PC-3 (cell line): ENCODE results near the gene PRKN. TPM values are rescaled to one million over a fixed set of nuclear protein-coding genes. Genes with fewer than 3 reads are reported as not detected.

Experiments
- ATAC-seq: fragments of 200-7000 bp; cut with Tn5 transposase; 2 replicates; pipeline ENCODE4 v1.9.1; 2020; ENCODE audit warnings: mild to moderate bottlenecking, moderate library complexity
- BruUV-seq: library from RNA; stranded (reverse); fragments of 400-500 nt; replicated peaks from 2 replicates; lab custom pipeline; 2021; lab: Mats Ljungman, UMichigan
- CTCF ChIA-PET: fragments of 300-600 bp; sonication (Branson Sonifier 250); formaldehyde crosslinking; loops from one replicate; lab custom pipeline; 2022; ENCODE audit warnings: antibody characterized with exemption; lab: Charles Lee
- POLR2A ChIA-PET: fragments of 300-600 bp; sonication (Branson Sonifier 250); formaldehyde crosslinking; loops from one replicate; lab custom pipeline; 2022; ENCODE audit warnings: antibody characterized with exemption; ENCODE audit not compliant: unreplicated experiment; lab: Charles Lee
- DNase-seq: peaks from one replicate; pipeline ENCODE4 v3.0.0-alpha.2; 2015
- H2AFZ ChIP-seq: fragments of 300-600 bp; sonication (generic); 2 replicates; pipeline ENCODE4 v1.6.0; 2016; ENCODE audit warnings: antibody characterized with exemption, low read length
- H3F3A ChIP-seq: fragments of 300-600 bp; sonication (generic); one replicate; pipeline ENCODE4 v1.6.0; 2017; ENCODE audit warnings: antibody characterized with exemption, low read length, control low read depth, mild to moderate bottlenecking; ENCODE audit not compliant: unreplicated experiment
- H3K27ac ChIP-seq: fragments of 300-600 bp; sonication (generic); 2 replicates; pipeline ENCODE4 v1.5.1; 2016; ENCODE audit warnings: mild to moderate bottlenecking, low read length
- H3K27me3 ChIP-seq: fragments of 300-600 bp; sonication (generic); 2 replicates; pipeline ENCODE4 v1.6.1; 2016; ENCODE audit warnings: low read length, mixed read lengths
- H3K36me3 ChIP-seq: fragments of 300-600 bp; sonication (generic); 2 replicates; pipeline ENCODE4 v1.6.1; 2016; ENCODE audit warnings: low read depth, mixed run types, low read length, mixed read lengths
- H3K4me1 ChIP-seq: fragments of 300-600 bp; sonication (generic); 2 replicates; pipeline ENCODE4 v1.5.1; 2016; ENCODE audit warnings: low read length; ENCODE audit not compliant: insufficient read depth
- H3K4me2 ChIP-seq: fragments of 300-600 bp; sonication (generic); 2 replicates; pipeline ENCODE4 v1.6.0; 2016; ENCODE audit warnings: low read length
- H3K4me3 ChIP-seq: fragments of 300-600 bp; sonication (generic); 2 replicates; pipeline ENCODE4 v1.5.1; 2016; ENCODE audit warnings: mild to moderate bottlenecking, low read length, mixed read lengths
- H3K79me2 ChIP-seq: fragments of 300-600 bp; sonication (generic); 2 replicates; pipeline ENCODE4 v1.6.1; 2017; ENCODE audit warnings: low read length, mixed read lengths
- H3K9ac ChIP-seq: fragments of 300-600 bp; sonication (generic); 2 replicates; pipeline ENCODE4 v1.6.0; 2016; ENCODE audit warnings: mild to moderate bottlenecking, low read length
- H3K9me2 ChIP-seq: fragments of 300-600 bp; sonication (generic); replicated peaks from 2 replicates; pipeline ENCODE4 v1.6.1; 2016; ENCODE audit warnings: mixed run types, low read length, mixed read lengths
- H3K9me3 ChIP-seq: fragments of 300-600 bp; sonication (generic); 2 replicates; pipeline ENCODE4 v1.6.1; 2016; ENCODE audit warnings: low read length, mixed read lengths
- H4K20me1 ChIP-seq: fragments of 300-600 bp; sonication (generic); 2 replicates; pipeline ENCODE4 v1.6.1; 2016; ENCODE audit warnings: low read length, mixed read lengths
- EZH2 ChIP-seq: fragments of 300-600 bp; sonication (generic); IDR thresholded peaks from one replicate; pipeline ENCODE4 v1.6.1; 2017; ENCODE audit warnings: antibody characterized with exemption, mild to moderate bottlenecking, low read length; ENCODE audit not compliant: unreplicated experiment
- EZH2phosphoT487 ChIP-seq: fragments of 300-600 bp; sonication (generic); IDR thresholded peaks from 2 replicates; pipeline ENCODE4 v1.6.1; 2018; ENCODE audit warnings: mild to moderate bottlenecking, antibody characterized with exemption, low read length, borderline replicate concordance
- intact Hi-C: fragments of 100-400 bp; cut with micrococcal nuclease; formaldehyde crosslinking; loops from 2 replicates; pipeline ENCODE4 v1.9.0; 2023
- total RNA-seq: library from RNA; depleted of rRNA; stranded (reverse); fragments of >200 nt; gene quantifications from 2 replicates; pipeline ENCODE4 v1.2.3, GENCODE V29; 2014
- TF ChIP-seq, protein P1 (sequence below): fragments of 300-600 bp; sonication (generic); conservative IDR thresholded peaks from 2 replicates; pipeline ENCODE4 v1.5.1; 2017; ENCODE audit warnings: antibody characterized with exemption, low read depth, mild to moderate bottlenecking, low read length

The PRKN gene
- total RNA-seq, 1 experiment from 2014 or later: not detected

DNA sequence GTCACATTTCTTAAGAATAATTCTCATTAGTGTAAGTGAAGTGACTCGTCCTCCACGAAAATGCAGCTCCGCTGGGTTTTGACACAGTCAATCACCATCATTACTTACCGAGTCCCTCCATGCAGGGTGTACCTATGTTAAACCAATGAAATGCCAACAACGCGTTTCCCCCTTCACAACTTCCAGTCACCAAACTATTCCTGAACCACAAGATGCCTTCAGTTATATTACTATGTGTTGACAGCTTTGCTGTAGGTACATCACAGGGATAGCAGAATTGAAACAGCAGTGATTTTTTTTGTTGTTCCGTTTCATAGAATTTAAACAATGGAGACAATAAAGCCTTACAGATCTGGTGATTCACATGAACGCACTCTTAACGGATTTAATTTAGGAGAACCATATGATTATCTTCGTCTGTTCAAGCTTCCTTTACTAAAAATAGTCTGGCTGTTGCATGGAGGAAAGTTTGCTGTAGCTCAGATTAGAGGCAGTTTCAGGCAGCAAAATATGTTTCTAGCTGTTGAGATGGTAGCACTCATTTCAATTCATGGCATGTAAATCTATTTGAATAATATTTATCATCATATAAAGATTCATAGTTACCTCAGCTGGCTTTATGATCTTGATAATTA lies 652.8 kb downstream of the PRKN start:
- TF ChIP-seq EZH2: no peak
- TF ChIP-seq, protein P1, sequence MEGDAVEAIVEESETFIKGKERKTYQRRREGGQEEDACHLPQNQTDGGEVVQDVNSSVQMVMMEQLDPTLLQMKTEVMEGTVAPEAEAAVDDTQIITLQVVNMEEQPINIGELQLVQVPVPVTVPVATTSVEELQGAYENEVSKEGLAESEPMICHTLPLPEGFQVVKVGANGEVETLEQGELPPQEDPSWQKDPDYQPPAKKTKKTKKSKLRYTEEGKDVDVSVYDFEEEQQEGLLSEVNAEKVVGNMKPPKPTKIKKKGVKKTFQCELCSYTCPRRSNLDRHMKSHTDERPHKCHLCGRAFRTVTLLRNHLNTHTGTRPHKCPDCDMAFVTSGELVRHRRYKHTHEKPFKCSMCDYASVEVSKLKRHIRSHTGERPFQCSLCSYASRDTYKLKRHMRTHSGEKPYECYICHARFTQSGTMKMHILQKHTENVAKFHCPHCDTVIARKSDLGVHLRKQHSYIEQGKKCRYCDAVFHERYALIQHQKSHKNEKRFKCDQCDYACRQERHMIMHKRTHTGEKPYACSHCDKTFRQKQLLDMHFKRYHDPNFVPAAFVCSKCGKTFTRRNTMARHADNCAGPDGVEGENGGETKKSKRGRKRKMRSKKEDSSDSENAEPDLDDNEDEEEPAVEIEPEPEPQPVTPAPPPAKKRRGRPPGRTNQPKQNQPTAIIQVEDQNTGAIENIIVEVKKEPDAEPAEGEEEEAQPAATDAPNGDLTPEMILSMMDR: no peak
- no TSS peak for BruUV-seq
- Histone ChIP-seq H3K4me2 (no peak overlapping the region), H3K4me1 (no peaks in the 10 kb centered on the region), H3K79me2 (no peaks in the 10 kb centered on the region), H3K27me3 (no peaks in the 10 kb centered on the region; the same call in 1 of the 2 replicates), H3K9me3 (no peaks in the 10 kb centered on the region), H4K20me1 (no peaks in the 10 kb centered on the region), H3K4me3 (no peak overlapping the region), H3K9ac (no peak overlapping the region), H3K27ac (no peak overlapping the region), H2AFZ (no peak overlapping the region), H3K9me2 (no peaks in the 10 kb centered on the region), H3F3A (no peaks in the 10 kb centered on the region), H3K36me3 (no peaks in the 10 kb centered on the region)
- intact Hi-C loops: no loop called here
- DNase-seq (no peak), ATAC-seq (no peak)
- ChIA-PET CTCF (no interaction called here), POLR2A (no interaction called here)

DNA sequence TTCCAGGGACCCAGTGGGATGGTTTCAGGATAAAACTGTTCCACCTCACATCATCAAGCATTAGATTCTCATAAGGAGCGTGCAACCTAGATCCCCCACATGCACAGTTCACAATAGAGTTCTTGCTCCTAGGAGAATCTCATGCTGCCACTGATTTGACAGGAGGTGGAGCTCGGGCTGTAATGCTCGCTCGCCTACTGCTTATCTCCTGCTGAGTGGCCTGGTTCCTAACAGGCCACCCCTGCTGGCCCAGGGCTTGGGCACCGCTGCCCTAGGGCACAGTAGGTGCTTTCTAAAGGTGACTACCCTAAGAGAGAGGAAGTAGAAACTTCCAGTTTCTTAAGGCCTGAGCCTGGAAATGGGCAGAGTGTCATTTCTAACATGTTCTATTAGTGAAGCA lies 656.9 kb downstream of the PRKN start:
- H3K27ac ChIP-seq: no peak overlapping the region
- ATAC-seq: no peak
- ChIA-PET CTCF (no interaction called here), POLR2A (no interaction called here)
- H3K9ac ChIP-seq: no peak overlapping the region
- H3K4me2 ChIP-seq: no peak overlapping the region
- no peak overlapping the region for H3K4me3 ChIP-seq
- H3K79me2 ChIP-seq: no peaks in the 10 kb centered on the region
- no peaks in the 10 kb centered on the region for H3K9me3 ChIP-seq
- no TSS peak for BruUV-seq
- H4K20me1 ChIP-seq: no peaks in the 10 kb centered on the region
- no peak overlapping the region for H2AFZ ChIP-seq
- no peak for DNase-seq
- intact Hi-C loops: no loop called here
- TF ChIP-seq EZH2phosphoT487 (no peak), EZH2 (no peak)
- TF ChIP-seq, protein P1: no peak
- no peaks in the 10 kb centered on the region for H3K4me1 ChIP-seq
- no peaks in the 10 kb centered on the region for H3F3A ChIP-seq
- H3K36me3 ChIP-seq: no peaks in the 10 kb centered on the region
- H3K9me2 ChIP-seq: no peaks in the 10 kb centered on the region
- no peaks in the 10 kb centered on the region for H3K27me3 ChIP-seq

DNA sequence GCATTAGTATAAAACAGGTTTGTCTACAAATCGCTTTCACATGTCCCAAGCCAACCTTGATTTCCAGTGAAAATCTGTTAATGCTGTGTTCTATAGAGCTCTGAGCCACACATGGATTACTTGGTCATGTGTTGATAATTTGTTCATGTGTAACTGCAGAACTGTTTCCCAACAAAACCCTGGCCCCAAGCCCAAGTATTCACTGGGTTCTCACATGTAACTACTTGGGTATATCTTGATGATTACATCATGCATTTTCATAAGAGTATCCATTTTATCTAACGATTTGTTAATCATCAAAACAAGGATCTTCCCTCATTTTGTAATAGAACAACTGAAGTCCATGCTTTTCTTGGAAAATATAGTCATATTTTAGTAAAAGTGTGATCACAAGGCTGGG lies 657.6 kb downstream of the PRKN start:
- ATAC-seq (no peak), DNase-seq (no peak)
- Histone ChIP-seq H3F3A (no peaks in the 10 kb centered on the region), H3K79me2 (no peaks in the 10 kb centered on the region), H3K27ac (no peak overlapping the region), H3K9me3 (no peaks in the 10 kb centered on the region), H3K4me2 (no peak overlapping the region), H3K27me3 (no peaks in the 10 kb centered on the region), H3K4me3 (no peak overlapping the region), H4K20me1 (no peaks in the 10 kb centered on the region), H3K4me1 (no peaks in the 10 kb centered on the region), H3K9me2 (no peaks in the 10 kb centered on the region), H3K36me3 (no peaks in the 10 kb centered on the region), H3K9ac (no peak overlapping the region), H2AFZ (no peak overlapping the region)
- ChIA-PET POLR2A (no interaction called here), CTCF (no interaction called here)
- intact Hi-C loops: no loop called here
- BruUV-seq: no TSS peak
- no peak for TF ChIP-seq EZH2
- TF ChIP-seq EZH2phosphoT487: no peak
- TF ChIP-seq, protein P1: no peak
